Gastroesophageal sphincter (tissue), 4 donors: ENCODE measurements around the gene PRMT2. TPM values are rescaled to one million over a fixed set of nuclear protein-coding genes. Genes with fewer than 3 reads are reported as not detected.

ENCODE experiments used
- ATAC-seq: fragments of 150-250 bp; one replicate; pipeline ENCODE4 v1.9.1; 2016; ENCODE audit warnings: mild to moderate bottlenecking, moderate library complexity
- H3K27ac ChIP-seq, 4 donors: fragments of 200-600 bp; sonication (generic) in 3 of 4; 1 replicate in 3 of 4; 2 replicates in 1 of 4; pipeline ENCODE4 v1.5.1; 2016 to 2019
- H3K27me3 ChIP-seq: fragments of 200-600 bp; sonication (generic); one replicate; pipeline ENCODE4 v1.5.1; 2019
- H3K36me3 ChIP-seq, 2 donors: fragments of 200-600 bp; sonication (generic); one replicate each; pipeline ENCODE4 v1.5.1; 2019; ENCODE audit warnings: control low read depth in 1 of 2
- H3K4me1 ChIP-seq, 3 donors: fragments of 200-600 bp; sonication (generic); 1 replicate in 2 of 3; 2 replicates in 1 of 3; pipeline ENCODE4 v1.5.1; 2016 to 2019; ENCODE audit warnings: control low read depth in 2 of 3
- H3K4me3 ChIP-seq, 2 donors: fragments of 200-600 bp; sonication (generic); one replicate each; pipeline ENCODE4 v1.5.1; 2019; ENCODE audit warnings: mild to moderate bottlenecking in 1 of 2, moderate library complexity in 1 of 2
- H3K9me3 ChIP-seq, 3 donors: fragments of 200-600 bp; sonication (generic); one replicate each; pipeline ENCODE4 v1.5.1; 2017 to 2019; ENCODE audit warnings: control low read depth in 2 of 3
- CTCF ChIP-seq, 4 experiments: fragments of 200-600 bp in 2 of 4; fragments of 450-650 bp in 2 of 4; sonication (generic) in 1 of 4; IDR thresholded peaks; one replicate each; pipeline ENCODE4 v1.5.1; 2017 to 2019; ENCODE audit warnings: antibody characterized with exemption in 4 of 4, mild to moderate bottlenecking in 2 of 4, moderate library complexity in 2 of 4
- EP300 ChIP-seq: sonication (generic); formaldehyde crosslinking; IDR thresholded peaks from one replicate; pipeline ENCODE4 v1.6.1; 2017; ENCODE audit warnings: antibody characterized with exemption, mild to moderate bottlenecking
- POLR2A ChIP-seq, 2 donors: fragments of 450-650 bp; IDR thresholded peaks; one replicate each; pipeline ENCODE4 v1.6.1; 2017; ENCODE audit warnings: antibody characterized with exemption in 2 of 2, mild to moderate bottlenecking in 2 of 2, moderate library complexity in 1 of 2
- POLR2AphosphoS5 ChIP-seq: sonication (generic); formaldehyde crosslinking; IDR thresholded peaks from one replicate; pipeline ENCODE4 v1.6.1; 2017; ENCODE audit warnings: antibody characterized with exemption
- WGBS, 2 donors: methylation state at CpG; one replicate each; pipeline ENCODE4 v1.1.5; 2018; ENCODE audit warnings: low coverage in 1 of 2; 5-methylcytosine and 5-hydroxymethylcytosine counted together
- total RNA-seq, 4 donors: library from RNA; depleted of rRNA; stranded (reverse); fragments of >200 nt; gene quantifications; one replicate each; pipeline ENCODE4 v1.1.0, GENCODE V29; 2016

PRMT2 gene
- total RNA-seq, 4 donors from 2014 or later: 128 to 176 (median 174) TPM

GRCh38 chr21:46620846-46621245 lies 14.6 kb upstream of the PRMT2 start:
- Histone ChIP-seq H3K9me3 (peaks cover 0 to 9% (median 0%) of the 10 kb centered on the region in 3 donors), H3K4me3 (no peak overlapping the region), H3K36me3 (no peaks in the 10 kb centered on the region), H3K27ac (peak overlapping the region in 2 of 4 donors; percentile 44 to 72), H3K4me1 (peaks cover 0 to 29% (median 0%) of the 10 kb centered on the region in 3 donors), H3K27me3 (no peaks in the 10 kb centered on the region)
- no peak for TF ChIP-seq CTCF (IDR thresholded peaks at IDR 0.05)
- no peak for TF ChIP-seq EP300
- TF ChIP-seq POLR2AphosphoS5: no peak
- no peak for TF ChIP-seq POLR2A (IDR thresholded peaks at IDR 0.05)
- 85 to 100% methylated on average over 1 to 3 of the region's 7 CpGs for WGBS, 2 donors
- ATAC-seq: no peak

GRCh38 chr21:46621457-46622182 lies 13.9 kb upstream of the PRMT2 start:
- Histone ChIP-seq H3K9me3 (peaks cover 0 to 17% (median 0%) of the 10 kb centered on the region in 3 donors), H3K36me3 (no peaks in the 10 kb centered on the region), H3K4me3 (no peak overlapping the region), H3K27ac (peak overlapping the region in 3 of 4 donors; percentile 45 to 72 (median 67)), H3K27me3 (no peaks in the 10 kb centered on the region), H3K4me1 (peaks cover 0 to 29% (median 0%) of the 10 kb centered on the region in 3 donors)
- no peak for ATAC-seq
- TF ChIP-seq EP300 (no peak), POLR2A (IDR thresholded peaks at IDR 0.05) (no peak), POLR2AphosphoS5 (no peak), CTCF (IDR thresholded peaks at IDR 0.05) (no peak)
- 57 to 71% methylated on average over 4 of the region's 9 CpGs for WGBS, 2 donors

GRCh38 chr21:46622226-46622625 lies 13.2 kb upstream of the PRMT2 start:
- ATAC-seq: peak; percentile 74
- H3K27me3 ChIP-seq: no peaks in the 10 kb centered on the region
- peaks cover 0 to 21% (median 0%) of the 10 kb centered on the region in 3 donors for H3K9me3 ChIP-seq
- peak overlapping the region in 3 of 4 donors; percentile 45 to 72 (median 67) for H3K27ac ChIP-seq
- no peaks in the 10 kb centered on the region for H3K36me3 ChIP-seq
- no peak for TF ChIP-seq CTCF (IDR thresholded peaks at IDR 0.05)
- TF ChIP-seq EP300: no peak
- no peak for TF ChIP-seq POLR2A (IDR thresholded peaks at IDR 0.05)
- TF ChIP-seq POLR2AphosphoS5: no peak
- H3K4me3 ChIP-seq: no peak overlapping the region
- peaks cover 0 to 29% (median 0%) of the 10 kb centered on the region in 3 donors for H3K4me1 ChIP-seq
- WGBS, 2 donors: 29 to 57% methylated on average over 1 to 4 of the region's 4 CpGs

- TF ChIP-seq CTCF (IDR thresholded peaks at IDR 0.05): no peak
- no peak for TF ChIP-seq POLR2AphosphoS5
- TF ChIP-seq EP300: no peak
- no peak for TF ChIP-seq POLR2A (IDR thresholded peaks at IDR 0.05)
- peak overlapping the region in 2 of 4 donors; percentile 11 to 43 for H3K27ac ChIP-seq
- peaks cover 0 to 29% (median 0%) of the 10 kb centered on the region in 3 donors for H3K4me1 ChIP-seq
- no peak overlapping the region for H3K4me3 ChIP-seq
- H3K36me3 ChIP-seq: no peaks in the 10 kb centered on the region
- WGBS, 2 donors: 77 to 80% methylated on average over 1 to 11 of the region's 16 CpGs
- ATAC-seq: no peak
- peaks cover 4% of the 10 kb centered on the region for H3K27me3 ChIP-seq
- H3K9me3 ChIP-seq: peaks cover 0 to 21% (median 0%) of the 10 kb centered on the region in 3 donors
These were observed 11.4 kb upstream of the PRMT2 start for GRCh38 chr21:46624050-46624449.

- Histone ChIP-seq H3K9me3 (peaks cover 0 to 21% (median 0%) of the 10 kb centered on the region in 3 donors), H3K4me1 (peaks cover 0 to 29% (median 0%) of the 10 kb centered on the region in 3 donors), H3K27ac (no peak overlapping the region), H3K4me3 (no peak overlapping the region), H3K27me3 (peaks cover 4% of the 10 kb centered on the region), H3K36me3 (no peaks in the 10 kb centered on the region)
- 92% methylated on average over 1 of the region's 1 CpG for WGBS, 2 donors
- ATAC-seq: no peak
- TF ChIP-seq POLR2A (IDR thresholded peaks at IDR 0.05): no peak
- TF ChIP-seq CTCF (IDR thresholded peaks at IDR 0.05): no peak
- TF ChIP-seq EP300: no peak
- no peak for TF ChIP-seq POLR2AphosphoS5
These were observed 9.7 kb upstream of the PRMT2 start for GRCh38 chr21:46625759-46626158.
